Chondrocyte (in vitro differentiated cells): Measurements from ENCODE around the gene UBASH3B. TPM values are rescaled to one million over a fixed set of nuclear protein-coding genes. Genes with fewer than 3 reads are reported as not detected.

Experiments used
- DNase-seq: peaks from one replicate; pipeline ENCODE4 v3.0.0; 2021; ENCODE audit warnings: mixed read lengths, low spot score
- H3K27ac Mint-ChIP-seq: one replicate; pipeline ENCODE4 v1.8.0; 2021; ENCODE audit warnings: mild to moderate bottlenecking, moderate library complexity, mixed read lengths; ENCODE audit not compliant: unreplicated experiment
- H3K27me3 Mint-ChIP-seq: 2 replicates; pipeline ENCODE4 v1.8.0; 2021; ENCODE audit warnings: low read depth, mixed read lengths
- H3K36me3 Mint-ChIP-seq: 2 replicates; pipeline ENCODE4 v1.8.0; 2021; ENCODE audit warnings: low read depth, mixed read lengths
- H3K4me1 Mint-ChIP-seq: 2 replicates; pipeline ENCODE4 v1.8.0; 2021; ENCODE audit warnings: low read depth, mild to moderate bottlenecking, mixed read lengths
- H3K4me3 Mint-ChIP-seq: one replicate; pipeline ENCODE4 v1.8.0; 2021; ENCODE audit warnings: mild to moderate bottlenecking, moderate library complexity, mixed read lengths; ENCODE audit not compliant: unreplicated experiment
- H3K9me3 Mint-ChIP-seq: 2 replicates; pipeline ENCODE4 v1.8.0; 2021; ENCODE audit warnings: low read depth, mixed read lengths
- total RNA-seq: library from RNA; stranded (reverse); gene quantifications from 3 replicates; pipeline ENCODE4 v1.2.1, GENCODE V29; 2021
- TF ChIP-seq, protein P1 (sequence below): fragments of 200-600 bp; sonication (generic); IDR thresholded peaks from 2 replicates; pipeline ENCODE4 v1.5.0; 2021; ENCODE audit warnings: antibody characterized with exemption, mild to moderate bottlenecking, moderate library complexity

Gene UBASH3B
- total RNA-seq, 1 donor from 2014 or later, result 14.4 TPM

- TF ChIP-seq, protein P1, sequence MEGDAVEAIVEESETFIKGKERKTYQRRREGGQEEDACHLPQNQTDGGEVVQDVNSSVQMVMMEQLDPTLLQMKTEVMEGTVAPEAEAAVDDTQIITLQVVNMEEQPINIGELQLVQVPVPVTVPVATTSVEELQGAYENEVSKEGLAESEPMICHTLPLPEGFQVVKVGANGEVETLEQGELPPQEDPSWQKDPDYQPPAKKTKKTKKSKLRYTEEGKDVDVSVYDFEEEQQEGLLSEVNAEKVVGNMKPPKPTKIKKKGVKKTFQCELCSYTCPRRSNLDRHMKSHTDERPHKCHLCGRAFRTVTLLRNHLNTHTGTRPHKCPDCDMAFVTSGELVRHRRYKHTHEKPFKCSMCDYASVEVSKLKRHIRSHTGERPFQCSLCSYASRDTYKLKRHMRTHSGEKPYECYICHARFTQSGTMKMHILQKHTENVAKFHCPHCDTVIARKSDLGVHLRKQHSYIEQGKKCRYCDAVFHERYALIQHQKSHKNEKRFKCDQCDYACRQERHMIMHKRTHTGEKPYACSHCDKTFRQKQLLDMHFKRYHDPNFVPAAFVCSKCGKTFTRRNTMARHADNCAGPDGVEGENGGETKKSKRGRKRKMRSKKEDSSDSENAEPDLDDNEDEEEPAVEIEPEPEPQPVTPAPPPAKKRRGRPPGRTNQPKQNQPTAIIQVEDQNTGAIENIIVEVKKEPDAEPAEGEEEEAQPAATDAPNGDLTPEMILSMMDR, result no peak
- H3K4me3 Mint-ChIP-seq, result no peak overlapping the region
- H3K27ac Mint-ChIP-seq, result peak overlapping the region; percentile 45
- peaks cover 27% of the 10 kb centered on the region for H3K4me1 Mint-ChIP-seq
- no peaks in the 10 kb centered on the region for H3K27me3 Mint-ChIP-seq
- no peaks in the 10 kb centered on the region for H3K36me3 Mint-ChIP-seq
- no peak for DNase-seq
- no peaks in the 10 kb centered on the region for H3K9me3 Mint-ChIP-seq
Measured at GRCh38 chr11:122732342-122733315, 77.1 kb downstream of the UBASH3B start.

DNA sequence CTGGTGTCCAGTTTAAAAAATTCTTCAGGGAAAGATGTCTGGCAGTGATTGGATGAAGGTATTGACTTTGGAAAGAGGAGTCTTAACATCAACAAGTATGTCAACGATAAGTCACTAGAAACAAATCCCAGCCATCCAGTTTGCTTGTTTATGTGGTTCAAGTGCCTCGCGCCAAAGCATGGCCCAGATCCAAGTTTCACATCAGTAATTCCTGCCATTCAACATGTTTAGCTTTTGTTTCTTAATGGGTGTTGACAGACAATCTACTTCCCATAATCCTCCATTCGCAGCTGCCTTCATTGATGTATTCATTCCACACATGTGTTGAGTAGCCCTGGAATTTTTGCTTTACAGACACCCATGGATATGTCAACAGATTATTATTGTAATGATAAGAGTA, 77.8 kb downstream of the UBASH3B start:
- Mint-ChIP-seq H3K27me3 (no peaks in the 10 kb centered on the region), H3K9me3 (no peaks in the 10 kb centered on the region), H3K4me1 (peaks cover 27% of the 10 kb centered on the region), H3K27ac (peak overlapping the region; percentile 45), H3K4me3 (no peak overlapping the region), H3K36me3 (no peaks in the 10 kb centered on the region)
- no peak for DNase-seq
- TF ChIP-seq, protein P1, result no peak

- H3K9me3 Mint-ChIP-seq, result no peaks in the 10 kb centered on the region
- H3K4me1 Mint-ChIP-seq, result peaks cover 27% of the 10 kb centered on the region
- no peak overlapping the region for H3K27ac Mint-ChIP-seq
- no peak overlapping the region for H3K4me3 Mint-ChIP-seq
- DNase-seq, result no peak
- H3K36me3 Mint-ChIP-seq, result no peaks in the 10 kb centered on the region
- H3K27me3 Mint-ChIP-seq, result no peaks in the 10 kb centered on the region
- TF ChIP-seq, protein P1, result no peak
Measured at GRCh38 chr11:122734848-122735496, 79.5 kb downstream of the UBASH3B start.

DNA sequence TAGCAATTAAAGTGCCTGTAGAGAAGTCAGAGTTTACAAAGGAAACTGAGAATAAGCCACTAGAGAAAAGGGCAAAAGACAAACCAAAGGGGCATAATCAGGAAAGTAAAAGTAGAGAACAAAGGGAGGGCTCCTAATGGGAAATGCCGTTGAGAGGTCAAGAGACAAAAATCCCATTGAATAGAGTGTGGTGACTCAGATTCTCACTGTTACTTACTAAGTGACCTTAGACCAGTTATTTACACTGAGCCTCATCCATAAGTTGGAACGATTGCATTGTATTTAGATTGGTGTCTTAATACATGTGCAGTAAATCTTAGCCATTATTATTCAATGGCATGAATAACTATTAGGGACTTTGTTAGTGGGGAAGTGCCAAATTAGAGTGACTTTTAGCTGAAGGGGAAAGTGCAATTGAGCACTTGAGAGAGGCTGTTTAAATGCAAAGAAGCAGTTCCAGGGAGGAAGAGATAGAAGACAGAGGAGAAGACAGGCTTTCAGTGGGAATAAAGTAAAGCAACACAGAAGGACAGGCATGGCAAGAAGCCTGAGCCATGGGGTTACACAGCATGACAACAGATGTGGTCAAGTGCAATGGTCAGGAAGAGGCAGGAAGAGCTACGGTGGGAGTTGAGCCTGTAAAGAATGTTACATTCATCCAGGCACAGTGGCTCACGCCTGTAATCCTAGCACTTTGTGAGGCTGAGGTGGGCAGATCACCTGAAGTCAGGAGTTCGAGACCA, 82.6 kb downstream of the UBASH3B start:
- no peak overlapping the region for H3K27ac Mint-ChIP-seq
- H3K36me3 Mint-ChIP-seq, result no peaks in the 10 kb centered on the region
- H3K9me3 Mint-ChIP-seq, result no peaks in the 10 kb centered on the region
- TF ChIP-seq, protein P1, result no peak
- DNase-seq, result no peak
- peaks cover 22% of the 10 kb centered on the region for H3K4me1 Mint-ChIP-seq
- no peaks in the 10 kb centered on the region for H3K27me3 Mint-ChIP-seq
- no peak overlapping the region for H3K4me3 Mint-ChIP-seq
